WERI-Rb-1 (cell line): ENCODE measurements around the gene TRAPPC5.

Experiments
- DNase-seq: peaks from one replicate; pipeline ENCODE4 v3.0.0-alpha.2; 2020
- H3K27ac ChIP-seq: fragments of 250-450 bp; sonication (Bioruptor Pico); 2 replicates; pipeline ENCODE4 v1.5.1; 2020; ENCODE audit warnings: mild to moderate bottlenecking, moderate library complexity
- H3K27me3 ChIP-seq: fragments of 250-450 bp; sonication (Bioruptor Pico); 2 replicates; pipeline ENCODE4 v1.5.1; 2021; ENCODE audit warnings: mild to moderate bottlenecking, low read depth, moderate library complexity; ENCODE audit not compliant: insufficient read depth, severe bottlenecking
- H3K36me3 ChIP-seq: fragments of 250-450 bp; sonication (Bioruptor Pico); 2 replicates; pipeline ENCODE4 v1.5.1; 2020; ENCODE audit warnings: mild to moderate bottlenecking, moderate library complexity
- H3K4me3 ChIP-seq: 2 replicates; pipeline ENCODE4 v1.5.1; 2011; ENCODE audit warnings: low read depth, mild to moderate bottlenecking, control low read depth, low read length
- H3K9me3 ChIP-seq: fragments of 250-450 bp; sonication (Bioruptor Pico); 2 replicates; pipeline ENCODE4 v1.5.1; 2021; ENCODE audit warnings: mild to moderate bottlenecking, moderate library complexity; ENCODE audit not compliant: severe bottlenecking
- CTCF ChIP-seq: IDR thresholded peaks from 2 replicates; pipeline ENCODE4 v1.5.1; 2011; ENCODE audit warnings: low read depth, mild to moderate bottlenecking, control low read depth, inconsistent platforms, low read length

The TRAPPC5 gene

GRCh38 chr19:7636317-7636690 is 44.3 kb upstream of the TRAPPC5 start:
- H3K36me3 ChIP-seq, result peaks cover 12% of the 10 kb centered on the region
- no peak for TF ChIP-seq CTCF
- H3K9me3 ChIP-seq, result no peaks in the 10 kb centered on the region
- no peaks in the 10 kb centered on the region for H3K27me3 ChIP-seq
- H3K27ac ChIP-seq, result no peak overlapping the region
- DNase-seq, result no peak
- H3K4me3 ChIP-seq, result no peak overlapping the region

GRCh38 chr19:7636691-7637373 is 43.8 kb upstream of the TRAPPC5 start, which contains the start of gene STXBP2:
TSS of gene STXBP2 (plus strand) at chr19:7637110. CDS start at chr19:7637150, 40 bp downstream.
- peaks cover 7% of the 10 kb centered on the region for H3K36me3 ChIP-seq
- no peak within 1 kb of the TSS for H3K4me3 ChIP-seq
- no peak for DNase-seq
- H3K27ac ChIP-seq, result peak within 1 kb of the TSS; percentile 42
- no peak for TF ChIP-seq CTCF
- H3K27me3 ChIP-seq, result no peaks in the 10 kb centered on the region
- H3K9me3 ChIP-seq, result no peaks in the 10 kb centered on the region

- Histone ChIP-seq H3K27me3 (no peaks in the 10 kb centered on the region), H3K27ac (peak overlapping the region; percentile 42), H3K4me3 (no peak overlapping the region), H3K36me3 (peaks cover 2% of the 10 kb centered on the region), H3K9me3 (no peaks in the 10 kb centered on the region)
- no peak for DNase-seq
- no peak for TF ChIP-seq CTCF
Observed at GRCh38 chr19:7637374-7638256, 43.0 kb upstream of the TRAPPC5 start.

GRCh38 chr19:7638802-7639465 is 41.7 kb upstream of the TRAPPC5 start:
- no peaks in the 10 kb centered on the region for H3K9me3 ChIP-seq
- peak; percentile 83 for DNase-seq
- TF ChIP-seq CTCF, result no peak
- H3K27ac ChIP-seq, result peak overlapping the region; percentile 87
- no peaks in the 10 kb centered on the region for H3K36me3 ChIP-seq
- no peaks in the 10 kb centered on the region for H3K27me3 ChIP-seq
- H3K4me3 ChIP-seq, result peak overlapping the region; percentile 36

- no peak for DNase-seq
- Histone ChIP-seq H3K27ac (no peak overlapping the region; the same call in 1 of the 2 replicates), H3K4me3 (no peak overlapping the region), H3K36me3 (no peaks in the 10 kb centered on the region), H3K9me3 (no peaks in the 10 kb centered on the region), H3K27me3 (no peaks in the 10 kb centered on the region)
- TF ChIP-seq CTCF, result no peak
Observed at GRCh38 chr19:7639863-7640348, 40.7 kb upstream of the TRAPPC5 start.
